T-helper 2 cell (primary cell): Measurements from ENCODE around the gene CYP27A1.

Experiments
- DNase-seq, 5 experiments: peaks; one replicate each; pipeline versions ENCODE4 v3.0.0 to v3.0.0-alpha.2; 2012 to 2022

Gene CYP27A1

DNA sequence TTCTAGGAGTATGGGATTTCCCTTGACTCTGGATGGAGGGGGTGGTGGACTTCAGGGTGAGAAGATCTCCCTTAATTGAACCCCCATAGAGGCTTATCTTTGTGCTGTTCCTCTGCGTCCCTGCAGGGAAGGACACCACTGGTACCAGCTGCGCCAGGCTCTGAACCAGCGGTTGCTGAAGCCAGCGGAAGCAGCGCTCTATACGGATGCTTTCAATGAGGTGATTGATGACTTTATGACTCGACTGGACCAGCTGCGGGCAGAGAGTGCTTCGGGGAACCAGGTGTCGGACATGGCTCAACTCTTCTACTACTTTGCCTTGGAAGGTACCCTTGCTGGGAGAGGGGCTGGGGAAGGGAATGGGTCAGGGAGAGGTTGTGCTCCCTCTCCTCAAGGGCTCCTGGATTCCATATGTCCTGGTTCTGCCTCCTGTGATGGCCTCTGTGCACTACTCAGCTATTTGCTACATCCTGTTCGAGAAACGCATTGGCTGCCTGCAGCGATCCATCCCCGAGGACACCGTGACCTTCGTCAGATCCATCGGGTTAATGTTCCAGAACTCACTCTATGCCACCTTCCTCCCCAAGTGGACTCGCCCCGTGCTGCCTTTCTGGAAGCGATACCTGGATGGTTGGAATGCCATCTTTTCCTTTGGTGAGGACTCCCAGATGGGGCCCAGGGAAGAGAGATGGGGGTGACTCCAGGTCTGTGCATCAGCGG, 30.3 kb downstream of the CYP27A1 start:
- no peak for DNase-seq

GRCh38 chr2:218812861-218813260, 30.9 kb downstream of the CYP27A1 start:
- no peak for DNase-seq

DNA sequence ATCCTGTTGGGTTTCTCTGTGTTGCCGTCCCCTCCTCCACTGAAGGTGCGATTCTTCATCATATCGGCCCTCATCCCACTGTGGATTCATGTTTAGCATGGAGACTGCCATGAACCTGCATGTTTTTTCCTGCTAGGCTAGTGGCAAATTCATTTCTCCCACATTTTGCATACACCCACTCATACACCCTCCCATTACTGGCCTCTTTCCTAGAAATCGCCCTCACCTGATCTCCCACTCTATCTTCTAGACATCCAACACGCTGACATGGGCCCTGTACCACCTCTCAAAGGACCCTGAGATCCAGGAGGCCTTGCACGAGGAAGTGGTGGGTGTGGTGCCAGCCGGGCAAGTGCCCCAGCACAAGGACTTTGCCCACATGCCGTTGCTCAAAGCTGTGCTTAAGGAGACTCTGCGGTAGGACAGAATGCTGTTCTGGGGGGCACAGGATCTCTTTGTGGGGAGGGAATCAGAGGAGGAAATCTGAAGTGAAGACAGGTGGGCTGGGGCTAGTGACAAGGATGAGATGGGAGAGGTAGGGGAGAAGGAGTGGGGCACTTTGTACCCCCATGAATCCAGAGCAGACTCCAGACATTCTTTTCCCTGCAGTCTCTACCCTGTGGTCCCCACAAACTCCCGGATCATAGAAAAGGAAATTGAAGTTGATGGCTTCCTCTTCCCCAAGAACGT, 32.0 kb downstream of the CYP27A1 start:
- DNase-seq, result no peak

DNA sequence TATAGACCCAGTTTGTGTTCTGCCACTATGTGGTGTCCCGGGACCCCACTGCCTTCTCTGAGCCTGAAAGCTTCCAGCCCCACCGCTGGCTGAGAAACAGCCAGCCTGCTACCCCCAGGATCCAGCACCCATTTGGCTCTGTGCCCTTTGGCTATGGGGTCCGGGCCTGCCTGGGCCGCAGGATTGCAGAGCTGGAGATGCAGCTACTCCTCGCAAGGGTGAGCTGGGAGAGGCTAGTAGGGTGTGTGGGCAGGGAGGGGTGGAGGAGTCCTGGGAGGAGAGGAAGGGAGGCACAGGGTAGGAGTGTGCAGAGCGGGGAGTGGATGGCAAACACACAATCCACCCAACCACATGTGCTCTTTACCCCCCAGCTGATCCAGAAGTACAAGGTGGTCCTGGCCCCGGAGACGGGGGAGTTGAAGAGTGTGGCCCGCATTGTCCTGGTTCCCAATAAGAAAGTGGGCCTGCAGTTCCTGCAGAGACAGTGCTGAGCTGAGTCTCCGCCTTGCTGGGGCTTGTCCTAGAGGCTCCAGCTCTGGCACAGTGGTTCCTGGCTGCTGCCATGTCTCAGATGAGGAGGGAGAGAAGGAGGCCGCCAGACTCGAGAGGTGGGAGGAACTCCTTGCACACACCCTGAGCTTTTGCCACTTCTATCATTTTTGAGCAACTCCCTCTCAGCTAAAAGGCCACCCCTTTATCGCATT, 32.7 kb downstream of the CYP27A1 start:
- DNase-seq, result no peak

DNA sequence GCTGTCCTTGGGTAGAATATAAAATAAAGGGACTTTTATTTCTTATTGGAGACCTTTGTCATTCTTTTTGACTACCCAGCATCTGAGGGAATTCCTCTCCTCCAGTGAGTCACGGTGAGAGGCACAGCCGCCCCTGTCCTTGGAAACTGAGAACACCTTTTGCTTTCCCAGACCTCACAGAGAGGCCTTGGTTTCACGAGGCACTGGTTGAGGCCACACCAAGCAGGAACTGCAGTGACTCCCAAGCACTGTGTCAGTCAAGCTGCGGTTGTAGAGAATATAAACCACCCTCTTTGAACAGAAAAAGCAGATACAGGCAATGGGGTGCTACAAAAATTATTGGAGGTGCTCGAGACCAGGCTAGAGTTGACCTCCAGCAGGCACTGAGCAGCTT, 33.3 kb downstream of the CYP27A1 start:
- DNase-seq, result no peak

- no peak for DNase-seq
Measured at GRCh38 chr2:218815649-218816048, 33.7 kb downstream of the CYP27A1 start.

DNA sequence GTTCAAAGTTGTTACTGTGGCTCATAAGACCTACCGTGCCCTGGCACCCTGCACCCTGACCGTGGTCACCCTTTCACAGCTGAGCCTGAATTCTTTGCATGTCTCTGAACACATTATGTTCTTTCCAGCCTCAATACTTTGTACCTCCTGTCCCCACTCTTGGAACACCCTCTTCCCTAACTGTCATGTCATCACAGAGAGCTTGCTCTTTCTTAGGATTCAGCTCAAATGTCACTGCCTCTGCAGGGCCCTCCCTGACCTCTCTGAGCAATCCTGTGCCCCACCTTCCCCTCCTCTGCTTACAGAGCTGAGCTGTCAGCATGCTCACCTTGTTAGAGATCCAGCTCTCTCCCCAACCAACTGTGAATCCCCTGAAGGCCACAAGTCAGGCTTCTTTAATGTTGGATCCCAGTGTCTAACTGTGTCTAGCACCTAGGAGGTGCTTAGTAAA, 34.6 kb downstream of the CYP27A1 start:
- DNase-seq, result no peak

DNA sequence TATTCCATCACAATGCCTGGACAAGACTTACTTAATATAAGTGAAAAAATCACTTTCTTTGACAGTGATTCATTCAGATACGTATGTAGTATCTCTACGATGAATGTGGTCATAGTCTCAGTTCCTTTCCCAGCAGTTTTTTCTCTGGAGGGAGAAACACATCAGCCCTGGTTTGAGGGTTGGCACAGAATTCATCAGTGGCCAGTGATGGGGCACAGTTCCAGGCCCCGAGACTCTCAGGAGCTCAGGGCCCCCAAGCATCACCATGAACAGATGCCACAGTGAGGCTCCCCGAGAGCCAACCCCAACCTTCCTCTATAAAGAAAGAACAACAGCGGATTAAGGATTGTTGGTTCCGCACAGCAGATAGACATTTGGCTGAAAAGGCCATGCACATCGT, 37.1 kb downstream of the CYP27A1 start:
- DNase-seq, result no peak

DNA sequence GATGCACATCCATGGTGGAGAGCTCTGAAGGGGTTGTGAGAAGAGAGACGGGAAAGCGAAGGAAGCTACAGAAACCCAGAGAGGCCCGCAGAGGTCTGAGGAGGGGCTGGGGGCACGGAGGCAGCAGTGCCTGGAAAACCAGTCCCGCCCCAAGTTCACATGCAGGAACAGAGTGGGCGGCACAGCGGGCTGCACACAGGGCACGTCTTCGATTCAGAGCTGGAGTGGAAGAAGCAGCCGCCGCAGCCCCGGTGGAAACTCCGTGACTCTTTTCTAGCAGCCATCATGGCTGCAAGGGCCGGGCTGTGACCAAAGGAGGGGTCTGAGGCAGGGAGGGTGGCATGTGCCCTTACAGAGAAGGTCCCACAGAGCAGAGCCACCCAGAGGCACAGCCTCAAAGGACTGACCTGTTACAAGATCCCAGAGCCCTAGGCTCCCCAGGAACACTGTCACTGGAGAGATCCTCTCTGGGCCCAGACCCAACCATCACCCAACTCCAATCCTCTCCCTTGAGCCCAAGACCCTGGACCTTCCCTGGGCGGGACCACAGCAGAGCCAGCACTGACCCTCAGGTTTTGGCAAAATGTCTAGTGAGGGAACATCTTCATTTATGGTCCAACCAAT, 38.9 kb downstream of the CYP27A1 start:
- no peak for DNase-seq

DNA sequence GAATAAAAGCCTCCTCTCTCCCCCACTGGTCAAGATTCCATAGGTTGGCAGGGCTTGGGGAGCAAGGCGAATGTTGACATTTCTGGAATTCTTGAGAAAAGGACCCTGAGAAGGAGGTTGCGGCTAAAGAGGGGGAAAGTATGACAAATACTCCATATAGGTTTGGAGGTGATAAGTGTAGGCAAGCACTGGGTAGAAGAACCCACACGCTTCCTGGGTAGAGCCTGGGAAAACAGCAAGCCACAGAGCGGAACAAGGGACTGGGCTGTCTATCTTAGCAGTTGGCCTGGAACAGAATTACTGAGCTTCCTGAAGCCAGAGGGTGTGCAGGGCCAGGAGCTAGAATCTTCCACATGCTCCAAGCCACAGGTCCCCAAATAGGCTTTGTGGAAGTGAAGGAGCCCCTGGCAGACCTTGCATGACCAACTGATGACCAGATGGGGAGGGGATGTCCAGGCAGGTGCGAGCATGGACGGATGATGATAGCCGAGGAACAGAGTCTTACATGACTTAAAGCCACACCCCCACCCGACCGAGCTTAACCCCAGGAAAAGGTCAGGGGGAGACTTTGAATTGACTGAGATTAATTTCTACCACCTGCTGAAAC, 39.8 kb downstream of the CYP27A1 start:
- DNase-seq, result no peak

GRCh38 chr2:218822622-218823021, 40.7 kb downstream of the CYP27A1 start:
- DNase-seq, result no peak

GRCh38 chr2:218823196-218823855, 41.4 kb downstream of the CYP27A1 start:
- DNase-seq, result no peak

DNA sequence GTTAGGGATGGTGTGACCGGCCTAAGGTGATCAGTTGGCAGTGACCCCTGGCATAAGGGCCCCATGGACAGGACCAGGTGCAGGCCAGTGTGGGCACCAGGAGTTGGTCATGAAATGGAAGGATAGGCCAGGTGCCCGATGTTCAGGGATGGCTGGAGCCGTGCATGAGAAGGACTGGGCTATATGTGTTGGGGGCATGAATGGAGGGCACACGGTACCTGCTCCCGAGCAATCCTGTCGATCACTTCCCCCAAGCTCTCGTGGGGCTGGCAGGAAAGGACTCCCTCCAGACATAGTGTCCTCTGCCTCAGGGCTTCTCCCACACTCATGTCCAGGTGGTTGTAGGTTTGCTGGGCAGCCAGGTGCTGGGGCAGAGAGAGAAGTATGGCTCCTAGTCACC, 42.1 kb downstream of the CYP27A1 start:
- DNase-seq, result no peak

- no peak for DNase-seq
Measured at GRCh38 chr2:218826791-218827190, 44.8 kb downstream of the CYP27A1 start.

DNA sequence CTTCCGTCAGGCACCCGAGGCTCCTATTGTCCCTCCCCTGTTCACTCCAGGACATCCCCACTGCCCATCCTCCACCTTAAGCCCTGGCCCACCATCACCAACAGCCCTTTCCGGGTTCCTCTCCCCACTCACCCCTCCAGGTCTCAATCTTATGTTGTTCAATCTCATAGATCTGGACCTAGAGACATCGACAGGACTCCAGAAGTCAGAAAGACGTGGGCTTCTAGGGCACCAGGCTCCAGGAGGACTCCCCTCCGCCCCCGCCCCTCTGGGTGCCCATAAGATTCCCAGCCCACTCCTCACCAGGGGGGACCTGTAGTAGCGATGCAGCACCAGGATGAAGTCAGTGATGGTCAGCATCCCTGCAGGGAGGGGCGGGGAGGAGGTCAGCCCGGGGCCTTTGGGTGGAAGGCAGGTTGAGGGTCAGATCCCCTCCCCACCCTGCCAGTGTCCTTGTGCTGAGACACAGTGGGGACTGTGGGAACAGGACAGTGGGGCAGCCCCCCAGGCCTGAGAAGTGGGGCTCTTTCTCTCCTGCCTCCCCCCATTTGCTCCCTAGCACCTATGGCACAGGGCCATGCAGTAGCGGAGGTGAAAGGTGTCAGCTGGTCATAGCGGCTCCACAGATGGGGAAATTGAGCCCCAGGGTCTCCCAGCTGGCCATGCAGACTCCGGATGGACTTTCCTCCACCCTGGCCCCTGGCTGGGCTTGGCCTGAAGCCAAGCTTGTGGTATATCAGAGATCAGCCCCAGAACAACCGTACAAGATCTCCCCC, 45.9 kb downstream of the CYP27A1 start:
- DNase-seq, result no peak

GRCh38 chr2:218828477-218828778, 46.5 kb downstream of the CYP27A1 start:
- DNase-seq, result no peak

- no peak for DNase-seq
Measured at GRCh38 chr2:218829868-218830451, 48.0 kb downstream of the CYP27A1 start.

DNA sequence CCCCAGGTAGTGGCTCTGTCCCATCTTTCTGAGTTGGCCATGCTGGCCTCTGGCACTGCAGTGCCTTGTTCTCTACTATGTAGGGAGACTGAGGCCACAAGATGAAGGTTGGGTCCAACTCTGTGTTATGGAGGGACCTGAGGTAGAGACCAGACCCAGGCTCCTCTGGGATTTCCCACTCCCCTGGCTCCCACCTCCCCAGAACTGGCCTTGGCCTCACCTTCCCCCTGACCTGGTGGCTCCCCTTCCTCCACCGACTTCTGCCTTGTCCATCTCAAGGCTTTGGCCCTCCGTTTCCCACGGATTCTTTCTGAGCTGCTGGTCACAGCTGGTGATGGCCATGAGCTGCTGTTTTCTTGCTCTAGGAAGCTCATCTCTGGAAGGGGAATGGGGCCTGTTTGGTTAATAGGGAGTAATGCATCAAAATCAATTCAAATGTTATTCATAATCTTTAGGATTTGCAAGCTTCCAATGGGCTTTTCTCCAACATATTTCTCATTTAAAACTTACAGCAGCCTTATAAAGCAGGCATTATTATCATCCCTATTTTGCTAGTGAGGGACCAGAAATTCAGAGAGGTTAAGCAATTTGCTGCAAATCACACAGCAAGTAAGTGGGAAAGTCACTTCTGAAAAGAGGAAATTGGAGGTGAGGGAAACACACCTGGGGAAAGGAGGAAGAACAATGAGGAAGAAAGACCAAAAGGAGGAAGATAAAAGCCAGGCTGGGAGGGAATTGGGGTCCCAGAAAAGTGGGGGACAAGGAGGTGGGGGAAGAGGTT, 48.8 kb downstream of the CYP27A1 start:
- DNase-seq, result no peak

DNA sequence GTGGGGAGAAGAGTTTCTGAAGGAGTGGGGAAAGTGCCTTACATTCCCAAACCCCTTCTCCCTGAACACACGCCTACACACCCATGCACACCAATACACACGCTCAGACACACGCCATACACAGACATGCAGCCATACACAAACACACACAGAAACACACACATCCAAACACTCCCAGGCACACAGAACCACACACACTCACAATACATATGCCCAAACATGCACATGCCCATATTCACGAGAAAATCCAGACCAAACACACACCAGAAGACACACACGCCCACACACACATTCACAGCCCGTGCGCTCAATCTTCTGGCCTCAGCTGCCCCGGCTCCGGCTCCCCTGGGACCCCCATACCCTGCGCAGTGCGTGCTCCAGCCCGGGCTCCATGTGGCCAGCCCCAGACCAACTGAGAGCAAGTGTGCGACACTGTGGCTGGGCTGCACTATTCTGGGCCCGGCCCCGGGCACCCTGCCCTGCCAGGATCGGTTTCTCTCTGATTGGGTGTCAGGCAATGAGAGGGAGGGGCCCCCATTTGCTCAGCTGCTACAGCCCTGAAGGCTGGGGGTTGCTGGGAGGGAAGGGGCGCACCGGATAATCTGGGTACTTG, 49.5 kb downstream of the CYP27A1 start, which contains the start of gene PRKAG3:
Gene PRKAG3, minus strand, starts transcription at position 426 of the 613 bp plus-strand sequence.
- no peak for DNase-seq

- no peak for DNase-seq
Measured at GRCh38 chr2:218832081-218832480, 50.1 kb downstream of the CYP27A1 start.
